Measurements from ENCODE around the gene ATG3.

Gene ATG3

DNA sequence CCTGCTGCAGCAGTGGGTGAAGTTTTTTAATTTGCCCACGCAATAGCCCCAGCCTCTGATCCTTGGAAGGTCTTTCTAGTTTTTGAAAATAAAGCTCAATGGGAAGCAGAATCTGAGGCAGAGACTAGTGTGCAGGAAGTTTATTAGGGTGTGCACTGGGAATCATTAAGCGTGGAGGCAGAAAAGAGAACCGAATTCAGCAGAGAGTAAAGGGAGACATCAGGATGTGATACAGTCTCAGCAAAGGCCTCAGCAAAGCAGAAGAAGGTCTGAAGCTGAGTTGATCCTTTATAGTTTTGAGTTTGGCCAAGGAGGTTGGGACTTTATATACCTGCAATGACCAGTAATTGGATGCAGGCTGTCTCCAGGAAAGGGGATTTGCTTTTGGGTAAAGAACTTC lies 57.6 kb downstream of the ATG3 start:
- Histone ChIP-seq H3K4ac (ENCODE audit: low read depth, low read length) (no peak overlapping the region), H3K27ac (ENCODE audit: low read depth, low read length) (no peak overlapping the region), H3K4me1 (ENCODE audit: control insufficient read depth, low read depth, low read length) (no peaks in the 10 kb centered on the region), H3K79me2 (ENCODE audit: control insufficient read depth, insufficient read depth, low read length) (no peaks in the 10 kb centered on the region), H3K79me1 (ENCODE audit: low read length) (no peaks in the 10 kb centered on the region), H3K4me3 (ENCODE audit: low read length) (no peak overlapping the region), H2AK5ac (ENCODE audit: low read length) (no peak overlapping the region), H2BK120ac (ENCODE audit: low read depth, low read length) (no peak overlapping the region), H4K5ac (ENCODE audit: low read length) (no peak overlapping the region), H3K9ac (ENCODE audit: low read length) (no peak overlapping the region), H3K56ac (ENCODE audit: low read length) (no peak overlapping the region), H3K27me3 (ENCODE audit: insufficient read depth, low read length, poor library complexity) (no peaks in the 10 kb centered on the region), H2BK5ac (ENCODE audit: low read length) (no peak overlapping the region), H2BK15ac (replicated peaks; ENCODE audit: low read depth) (no peak overlapping the region), H3K4me2 (ENCODE audit: low read length) (no peak overlapping the region), H3K23ac (ENCODE audit: low read length) (no peak overlapping the region), H4K8ac (ENCODE audit: low read depth, low read length) (no peak overlapping the region), H3K18ac (ENCODE audit: low read length) (no peak overlapping the region), H3K36me3 (ENCODE audit: control insufficient read depth, insufficient read depth, low read length) (no peaks in the 10 kb centered on the region)
- WGBS (ENCODE audit: extremely low coverage, insufficient coverage, low lambda C conversion rate) = no CpG with 5 or more reads among the region's 3 CpGs
- no peak for DNase-seq

DNA sequence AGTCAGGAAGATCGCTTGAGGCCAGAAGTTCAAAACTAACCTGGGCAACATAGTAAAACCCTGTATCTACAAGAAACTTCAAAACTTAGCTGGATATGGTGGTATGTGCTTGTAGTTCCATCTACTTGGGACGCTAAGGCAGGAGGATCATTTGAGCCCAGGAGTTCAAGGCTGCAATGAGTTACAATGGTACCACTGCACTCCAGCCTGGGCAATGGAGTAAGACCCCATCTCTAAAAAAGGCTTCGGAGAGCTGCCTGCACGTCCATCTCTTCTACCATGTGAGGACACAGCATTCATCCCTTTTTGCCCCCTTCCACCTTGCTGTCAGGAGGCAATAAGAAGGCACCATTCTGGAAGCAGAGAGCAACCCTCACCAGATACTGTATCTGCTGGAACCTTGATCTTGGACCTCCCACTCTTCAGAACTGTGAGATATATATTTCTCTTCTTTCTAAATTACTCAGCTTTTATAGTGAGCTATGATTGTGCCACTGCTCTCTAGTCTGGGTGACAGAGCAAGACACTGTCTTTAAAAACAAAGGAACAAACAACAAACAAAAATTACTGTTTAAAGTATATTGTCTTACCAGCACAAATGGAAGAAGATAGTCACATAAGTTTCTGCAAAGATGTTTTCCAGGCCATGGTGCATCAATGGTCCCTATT lies 58.3 kb downstream of the ATG3 start:
- Histone ChIP-seq H3K27me3 (ENCODE audit: insufficient read depth, low read length, poor library complexity) (no peaks in the 10 kb centered on the region), H2BK5ac (ENCODE audit: low read length) (no peak overlapping the region), H2BK120ac (ENCODE audit: low read depth, low read length) (no peak overlapping the region), H3K23ac (ENCODE audit: low read length) (no peak overlapping the region), H3K79me1 (ENCODE audit: low read length) (no peaks in the 10 kb centered on the region), H3K56ac (ENCODE audit: low read length) (no peak overlapping the region), H3K4me2 (ENCODE audit: low read length) (no peak overlapping the region), H3K27ac (ENCODE audit: low read depth, low read length) (no peak overlapping the region), H3K36me3 (ENCODE audit: control insufficient read depth, insufficient read depth, low read length) (no peaks in the 10 kb centered on the region), H3K9ac (ENCODE audit: low read length) (no peak overlapping the region), H2AK5ac (ENCODE audit: low read length) (no peak overlapping the region), H3K18ac (ENCODE audit: low read length) (no peak overlapping the region), H2BK15ac (replicated peaks; ENCODE audit: low read depth) (no peak overlapping the region), H4K8ac (ENCODE audit: low read depth, low read length) (no peak overlapping the region), H3K4me1 (ENCODE audit: control insufficient read depth, low read depth, low read length) (no peaks in the 10 kb centered on the region), H3K79me2 (ENCODE audit: control insufficient read depth, insufficient read depth, low read length) (no peaks in the 10 kb centered on the region), H4K5ac (ENCODE audit: low read length) (no peak overlapping the region), H3K4me3 (ENCODE audit: low read length) (no peak overlapping the region), H3K4ac (ENCODE audit: low read depth, low read length) (no peak overlapping the region)
- WGBS (ENCODE audit: extremely low coverage, insufficient coverage, low lambda C conversion rate) = no CpG with 5 or more reads among the region's 4 CpGs
- no peak for DNase-seq

DNA sequence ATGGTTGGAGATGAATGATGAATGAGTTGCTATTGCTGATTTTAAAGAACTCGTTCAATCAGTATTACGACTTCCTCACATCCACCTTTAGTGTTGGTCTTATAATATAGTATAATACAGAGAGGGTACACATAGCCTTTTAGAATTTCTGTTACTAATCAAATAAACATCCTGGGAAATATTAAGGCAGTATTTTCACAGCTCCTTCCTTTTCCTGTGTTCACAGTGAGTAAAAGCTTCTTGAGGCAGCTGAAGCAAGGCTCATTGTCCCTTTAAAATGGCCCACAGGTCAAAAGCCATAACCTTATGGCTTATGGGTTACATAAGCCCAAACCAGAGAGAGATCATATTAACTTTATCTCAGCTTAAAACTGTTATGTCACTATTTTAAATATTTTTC lies 61.1 kb downstream of the ATG3 start:
- Histone ChIP-seq H2AK5ac (ENCODE audit: low read length) (no peak overlapping the region), H3K56ac (ENCODE audit: low read length) (no peak overlapping the region), H3K27me3 (ENCODE audit: insufficient read depth, low read length, poor library complexity) (no peaks in the 10 kb centered on the region), H2BK120ac (ENCODE audit: low read depth, low read length) (no peak overlapping the region), H2BK15ac (replicated peaks; ENCODE audit: low read depth) (no peak overlapping the region), H3K4ac (ENCODE audit: low read depth, low read length) (no peak overlapping the region), H3K4me1 (ENCODE audit: control insufficient read depth, low read depth, low read length) (no peaks in the 10 kb centered on the region), H4K5ac (ENCODE audit: low read length) (no peak overlapping the region), H4K8ac (ENCODE audit: low read depth, low read length) (no peak overlapping the region), H3K4me2 (ENCODE audit: low read length) (no peak overlapping the region), H3K9ac (ENCODE audit: low read length) (no peak overlapping the region), H3K23ac (ENCODE audit: low read length) (no peak overlapping the region), H3K79me1 (ENCODE audit: low read length) (no peaks in the 10 kb centered on the region), H2BK5ac (ENCODE audit: low read length) (no peak overlapping the region), H3K79me2 (ENCODE audit: control insufficient read depth, insufficient read depth, low read length) (no peaks in the 10 kb centered on the region), H3K18ac (ENCODE audit: low read length) (no peak overlapping the region), H3K36me3 (ENCODE audit: control insufficient read depth, insufficient read depth, low read length) (no peaks in the 10 kb centered on the region), H3K4me3 (ENCODE audit: low read length) (no peak overlapping the region), H3K27ac (ENCODE audit: low read depth, low read length) (no peak overlapping the region)
- WGBS (ENCODE audit: extremely low coverage, insufficient coverage, low lambda C conversion rate) = no CpG with 5 or more reads among the region's 2 CpGs
- no peak for DNase-seq

GRCh38 chr3:112498914-112499711 lies 62.6 kb downstream of the ATG3 start, which contains the start of gene BTLA:
Gene BTLA, minus strand, starts transcription at chr3:112499472. Its CDS starts 114 bp downstream, at chr3:112499358.
- H3K27me3 ChIP-seq (ENCODE audit: insufficient read depth, low read length, poor library complexity) = no peaks in the 10 kb centered on the region
- no peak within 1 kb of the TSS for H2BK120ac ChIP-seq (ENCODE audit: low read depth, low read length)
- H3K79me2 ChIP-seq (ENCODE audit: control insufficient read depth, insufficient read depth, low read length) = no peaks in the 10 kb centered on the region
- no peak within 1 kb of the TSS for H3K4me2 ChIP-seq (ENCODE audit: low read length)
- no peak within 1 kb of the TSS for H3K56ac ChIP-seq (ENCODE audit: low read length)
- no peak within 1 kb of the TSS for H2BK15ac ChIP-seq (replicated peaks; ENCODE audit: low read depth)
- no CpG with 5 or more reads among the region's 12 CpGs for WGBS (ENCODE audit: extremely low coverage, insufficient coverage, low lambda C conversion rate)
- H2BK5ac ChIP-seq (ENCODE audit: low read length) = no peak within 1 kb of the TSS
- H3K79me1 ChIP-seq (ENCODE audit: low read length) = no peaks in the 10 kb centered on the region
- H3K4me3 ChIP-seq (ENCODE audit: low read length) = no peak within 1 kb of the TSS
- H4K8ac ChIP-seq (ENCODE audit: low read depth, low read length) = no peak within 1 kb of the TSS
- no peak within 1 kb of the TSS for H4K5ac ChIP-seq (ENCODE audit: low read length)
- no peak within 1 kb of the TSS for H3K18ac ChIP-seq (ENCODE audit: low read length)
- H3K36me3 ChIP-seq (ENCODE audit: control insufficient read depth, insufficient read depth, low read length) = no peaks in the 10 kb centered on the region
- no peak within 1 kb of the TSS for H3K27ac ChIP-seq (ENCODE audit: low read depth, low read length)
- DNase-seq = no peak
- no peak within 1 kb of the TSS for H3K9ac ChIP-seq (ENCODE audit: low read length)
- no peak within 1 kb of the TSS for H3K4ac ChIP-seq (ENCODE audit: low read depth, low read length)
- no peaks in the 10 kb centered on the region for H3K4me1 ChIP-seq (ENCODE audit: control insufficient read depth, low read depth, low read length)
- no peak within 1 kb of the TSS for H3K23ac ChIP-seq (ENCODE audit: low read length)
- H2AK5ac ChIP-seq (ENCODE audit: low read length) = no peak within 1 kb of the TSS

- Histone ChIP-seq H3K18ac (ENCODE audit: low read length) (no peak overlapping the region), H2BK15ac (replicated peaks; ENCODE audit: low read depth) (no peak overlapping the region), H2AK5ac (ENCODE audit: low read length) (no peak overlapping the region), H3K27me3 (ENCODE audit: insufficient read depth, low read length, poor library complexity) (no peaks in the 10 kb centered on the region), H4K5ac (ENCODE audit: low read length) (no peak overlapping the region), H3K27ac (ENCODE audit: low read depth, low read length) (no peak overlapping the region), H2BK5ac (ENCODE audit: low read length) (no peak overlapping the region), H3K56ac (ENCODE audit: low read length) (no peak overlapping the region), H3K23ac (ENCODE audit: low read length) (no peak overlapping the region), H3K79me2 (ENCODE audit: control insufficient read depth, insufficient read depth, low read length) (no peaks in the 10 kb centered on the region), H2BK120ac (ENCODE audit: low read depth, low read length) (no peak overlapping the region), H3K4me2 (ENCODE audit: low read length) (no peak overlapping the region), H3K4me1 (ENCODE audit: control insufficient read depth, low read depth, low read length) (no peaks in the 10 kb centered on the region), H3K4me3 (ENCODE audit: low read length) (no peak overlapping the region), H3K36me3 (ENCODE audit: control insufficient read depth, insufficient read depth, low read length) (no peaks in the 10 kb centered on the region), H3K4ac (ENCODE audit: low read depth, low read length) (no peak overlapping the region), H3K79me1 (ENCODE audit: low read length) (no peaks in the 10 kb centered on the region), H3K9ac (ENCODE audit: low read length) (no peak overlapping the region), H4K8ac (ENCODE audit: low read depth, low read length) (no peak overlapping the region)
- WGBS (ENCODE audit: extremely low coverage, insufficient coverage, low lambda C conversion rate) = no CpG with 5 or more reads among the region's 11 CpGs
- no peak for DNase-seq
Observed at GRCh38 chr3:112497897-112498548, 63.7 kb downstream of the ATG3 start.
